ENCODE measurements around the gene CLDN20. TPM values are rescaled to one million over a fixed set of nuclear protein-coding genes. Genes with fewer than 3 reads are reported as not detected.

CLDN20 gene
- total and polyA plus RNA-seq, 2 of the 8 experiments (the other 6 are each of a cell fraction or from before 2014, with no cell fraction given) = not detected

DNA sequence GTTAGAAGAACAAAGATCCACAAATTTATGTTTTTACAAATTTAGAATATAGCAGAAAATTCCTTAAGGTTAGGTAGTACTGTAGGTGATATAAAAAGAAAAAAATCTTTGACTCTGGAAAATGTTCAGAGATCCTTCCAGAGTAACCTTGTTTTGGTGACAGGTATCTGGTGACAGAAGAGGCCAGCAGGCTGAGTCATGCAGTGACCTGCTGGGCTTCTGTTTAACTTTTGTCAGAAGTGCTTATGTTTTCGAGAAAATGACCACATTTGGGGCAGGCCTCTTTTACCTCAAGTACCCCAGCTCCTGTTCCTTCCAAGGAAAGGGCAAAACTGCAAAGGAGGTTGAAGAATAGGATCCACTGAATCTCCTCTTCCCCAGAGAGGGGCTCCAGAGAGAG is 10.5 kb upstream of the CLDN20 start:
- no peak overlapping the region; the same call in 1 of the 2 replicates for H3K18ac ChIP-seq (ENCODE audit: extremely low read depth, low read length)
- H2BK20ac ChIP-seq (ENCODE audit: low read length) = no peak overlapping the region
- no peak overlapping the region for H3K4me3 ChIP-seq (ENCODE audit: extremely low read depth in 1 of 4, insufficient read depth in 2 of 4, low read depth in 3 of 4, low read length in 4 of 4)
- 55% methylated on average over 1 of the region's 1 CpG; no CpG with 5 or more reads in 1 of the 2 experiments for WGBS, 2 experiments (ENCODE audit: extremely low coverage in 1 of 2, insufficient coverage in 1 of 2, insufficient read length in 1 of 2, insufficient replicate concordance in 2 of 2, low coverage in 1 of 2, low lambda C conversion rate in 2 of 2, missing lambda C conversion rate in 1 of 2)
- no peak overlapping the region for H3K56ac ChIP-seq (replicated peaks; ENCODE audit: insufficient read length, low read depth, low read length)
- H3K23ac ChIP-seq (ENCODE audit: insufficient read length) = no peak overlapping the region
- H3K27me3 ChIP-seq (replicated peaks in 1 of 4; ENCODE audit: control insufficient read depth in 3 of 4, extremely low read depth in 1 of 4, insufficient read depth in 3 of 4, low read length in 3 of 4) = no peaks in the 10 kb centered on the region
- H4K8ac ChIP-seq (ENCODE audit: extremely low read depth, insufficient read depth, low read length) = no peak overlapping the region
- no peaks in the 10 kb centered on the region for H3K79me2 ChIP-seq (ENCODE audit: control insufficient read depth in 1 of 2, insufficient read depth in 2 of 2, low read length in 2 of 2)
- no peak overlapping the region for H2AK5ac ChIP-seq (ENCODE audit: low read depth, low read length)
- no peak overlapping the region for H2BK12ac ChIP-seq (ENCODE audit: low read depth, low read length)
- H4K5ac ChIP-seq (ENCODE audit: insufficient read length, low read depth, low read length) = no peak overlapping the region
- peak in 1 of 2 experiments; percentile 33 for DNase-seq (ENCODE audit: low read depth in 1 of 2, low spot score in 2 of 2)
- no peaks in the 10 kb centered on the region; the same call in 1 of the 2 replicates for H3K79me1 ChIP-seq (ENCODE audit: low read depth, low read length)
- TF ChIP-seq CBX8 (IDR thresholded peaks at IDR 0.05; ENCODE audit: borderline replicate concordance, low read depth, low read length) (no peak), SIX5 (IDR thresholded peaks at IDR 0.05; ENCODE audit: low read depth, low read length) (no peak), MAFK (IDR thresholded peaks at IDR 0.05; ENCODE audit: low read depth, low read length) (no peak), JUND (IDR thresholded peaks at IDR 0.05; ENCODE audit: low read length) (peak; percentile 59; the same call in 1 of the 2 replicates), SP2 (IDR thresholded peaks at IDR 0.05; ENCODE audit: low read length) (no peak)
- H3K4me2 ChIP-seq (ENCODE audit: insufficient read depth in 1 of 2, low read depth in 2 of 2, low read length in 2 of 2) = no peak overlapping the region
- ChIA-PET POLR2A (ENCODE audit: partially characterized antibody) (interaction anchor here (1.9 kb wide), 1 partner anchor 19 kb away, joined by 3 read pairs; no protein-coding TSS in a partner anchor), CTCF (ENCODE audit: partially characterized antibody) (interaction anchor here (1.9 to 8.5 kb wide), 3 partner anchors 8 to 325 kb away, joined by 4 to 98 read pairs (median 12); no protein-coding TSS in a partner anchor)
- no peak overlapping the region for H3K14ac ChIP-seq (ENCODE audit: insufficient read length)
- H3K27ac ChIP-seq (ENCODE audit: low read depth, low read length) = no peak overlapping the region
- no peak overlapping the region for H3K4ac ChIP-seq (replicated peaks; ENCODE audit: insufficient read length, low read depth, low read length)
- H4K91ac ChIP-seq (replicated peaks; ENCODE audit: insufficient read length, low read length) = no peak overlapping the region
- no peaks in the 10 kb centered on the region for H3K9me3 ChIP-seq (ENCODE audit: insufficient read depth in 2 of 2, low read depth in 1 of 2, low read length in 1 of 2)
- no peak overlapping the region for H2BK120ac ChIP-seq (replicated peaks; ENCODE audit: low read depth, low read length)
- H3K9ac ChIP-seq (replicated peaks in 1 of 4; ENCODE audit: extremely low read depth in 1 of 4, low read depth in 3 of 4, low read length in 3 of 4) = no peak overlapping the region; a peak in 1 of 7 replicates
- peaks cover 8 to 87% (median 36%) of the 10 kb centered on the region in 4 experiments for H3K36me3 ChIP-seq (ENCODE audit: control insufficient read depth in 2 of 4, insufficient read depth in 4 of 4, low read length in 3 of 4)
- no peak overlapping the region for H2AFZ ChIP-seq (ENCODE audit: low read length)
- H3K4me1 ChIP-seq (replicated peaks in 1 of 4; ENCODE audit: control insufficient read depth in 3 of 4, insufficient read depth in 4 of 4, low read length in 3 of 4) = peaks cover 0 to 3% (median 3%) of the 10 kb centered on the region in 4 experiments; a peak in 2 of 7 replicates
- no peak for FAIRE-seq
- no peaks in the 10 kb centered on the region for H3K23me2 ChIP-seq (ENCODE audit: low read depth, low read length)
- no peak overlapping the region for H2BK15ac ChIP-seq (ENCODE audit: low read length)
- H4K20me1 ChIP-seq (replicated peaks in 1 of 2; ENCODE audit: control insufficient read depth in 1 of 2, insufficient read depth in 2 of 2, low read length in 2 of 2) = no peaks in the 10 kb centered on the region
- no peak overlapping the region for H2BK5ac ChIP-seq (ENCODE audit: low read depth, low read length)

Measured in H1 (cell line).